Brain pericyte (primary cell): ENCODE measurements around the gene OR6F1.
"Not testable (repeated sequence)": the region's sequence is repeated elsewhere in the genome, so short reads cannot be mapped to it uniquely, and the experiment has no call there.

ENCODE experiments used
- DNase-seq: peaks from one replicate; pipeline ENCODE4 v3.0.0-alpha.2; 2012; ENCODE audit warnings: low read depth, low spot score

OR6F1 gene

GRCh38 chr1:247716546-247716945, at the start of gene OR6F1:
Gene OR6F1 (minus strand): TSS chr1:247716646. CDS start chr1:247712755, 3,891 bp downstream.
- no peak for DNase-seq

- DNase-seq = no peak
Measured at GRCh38 chr1:247760456-247760855, 44.0 kb upstream of the OR6F1 start, which contains the start of gene OR1C1. Gene OR1C1 (minus strand): TSS chr1:247760556. CDS start chr1:247758406, 2,150 bp downstream.

GRCh38 chr1:247754311-247754710, 37.9 kb upstream of the OR6F1 start:
- DNase-seq = not testable (repeated sequence)

- DNase-seq = no peak
Measured at GRCh38 chr1:247749870-247750269, 33.4 kb upstream of the OR6F1 start.

- DNase-seq = no peak
Measured at GRCh38 chr1:247748041-247748440, 31.6 kb upstream of the OR6F1 start, which contains the start of gene OR14A2. Gene OR14A2 (minus strand): TSS chr1:247748141.

GRCh38 chr1:247747616-247748015, 31.2 kb upstream of the OR6F1 start:
- DNase-seq = no peak

GRCh38 chr1:247746391-247746935, 30.0 kb upstream of the OR6F1 start:
- DNase-seq = no peak

- DNase-seq = not testable (repeated sequence)
Measured at GRCh38 chr1:247742215-247742760, 25.8 kb upstream of the OR6F1 start.

GRCh38 chr1:247741756-247742155, 25.3 kb upstream of the OR6F1 start:
- DNase-seq = no peak

- DNase-seq = no peak
Measured at GRCh38 chr1:247740721-247741120, 24.3 kb upstream of the OR6F1 start.

- DNase-seq = no peak
Measured at GRCh38 chr1:247738315-247738714, 21.9 kb upstream of the OR6F1 start, which contains the start of gene OR14K1. Gene OR14K1 (plus strand): TSS chr1:247738615. CDS start chr1:247738615, 0 bp downstream.

- DNase-seq = no peak
Measured at GRCh38 chr1:247721222-247721621, 4.8 kb upstream of the OR6F1 start.

- DNase-seq = no peak
Measured at GRCh38 chr1:247713753-247714152, 2.7 kb downstream of the OR6F1 start.

GRCh38 chr1:247710681-247711080, 5.8 kb downstream of the OR6F1 start:
- not testable (repeated sequence) for DNase-seq

- DNase-seq = no peak
Measured at GRCh38 chr1:247701338-247701737, 15.1 kb downstream of the OR6F1 start.

- DNase-seq = no peak
Measured at GRCh38 chr1:247681288-247681897, 35.1 kb downstream of the OR6F1 start.

- no peak for DNase-seq
Measured at GRCh38 chr1:247680171-247680570, 36.3 kb downstream of the OR6F1 start.

GRCh38 chr1:247679639-247680038, 36.8 kb downstream of the OR6F1 start, which contains the start of gene OR13G1:
Gene OR13G1 (minus strand): TSS chr1:247679739. CDS start chr1:247673041, 6,698 bp downstream.
- DNase-seq = no peak

GRCh38 chr1:247669225-247669624, 47.2 kb downstream of the OR6F1 start:
- no peak for DNase-seq
